Measurements from ENCODE around the gene SKIDA1. TPM values are rescaled to one million over a fixed set of nuclear protein-coding genes. Genes with fewer than 3 reads are reported as not detected.
A peak's percentile ranks its signal among the peaks of the same experiment; 100 is the strongest.

SKIDA1 gene
- total RNA-seq, 2 experiments from 2014 or later = 0.25 to 0.38 TPM

- no peak for DNase-seq
- Mint-ChIP-seq H3K27me3 (peaks cover 61% of the 10 kb centered on the region), H3K36me3 (ENCODE audit: low read depth) (no peaks in the 10 kb centered on the region), H3K4me3 (peak overlapping the region; percentile 70), H3K9me3 (no peaks in the 10 kb centered on the region), H3K4me1 (peaks cover 24% of the 10 kb centered on the region), H3K27ac (no peak overlapping the region)
- POLR2A ChIA-PET = interaction anchor here (1.1 kb wide), 1 partner anchor 509 kb away, joined by 3 read pairs; the partner anchor contains the start of gene DNAJC1
- CTCF ChIA-PET = interaction anchor here (0.5 to 2.7 kb wide), 5 partner anchors 17 to 1495 kb away, joined by 3 to 8 read pairs (median 5); no protein-coding TSS in a partner anchor
These were observed 31.1 kb downstream of the SKIDA1 start for GRCh38 chr10:21494191-21495001.

- DNase-seq = no peak
- no peak overlapping the region for H3K27ac Mint-ChIP-seq
- peaks cover 55% of the 10 kb centered on the region for H3K27me3 Mint-ChIP-seq
- POLR2A ChIA-PET = no interaction called here
- no peaks in the 10 kb centered on the region for H3K9me3 Mint-ChIP-seq
- peaks cover 24% of the 10 kb centered on the region for H3K4me1 Mint-ChIP-seq
- CTCF ChIA-PET = interaction anchor here (1.1 to 2.7 kb wide), 2 partner anchors 214 to 500 kb away, joined by 4 to 8 read pairs; no protein-coding TSS in a partner anchor
- no peaks in the 10 kb centered on the region for H3K36me3 Mint-ChIP-seq (ENCODE audit: low read depth)
- H3K4me3 Mint-ChIP-seq = peak overlapping the region; percentile 62
These were observed 31.7 kb downstream of the SKIDA1 start for GRCh38 chr10:21493784-21494183.

DNA sequence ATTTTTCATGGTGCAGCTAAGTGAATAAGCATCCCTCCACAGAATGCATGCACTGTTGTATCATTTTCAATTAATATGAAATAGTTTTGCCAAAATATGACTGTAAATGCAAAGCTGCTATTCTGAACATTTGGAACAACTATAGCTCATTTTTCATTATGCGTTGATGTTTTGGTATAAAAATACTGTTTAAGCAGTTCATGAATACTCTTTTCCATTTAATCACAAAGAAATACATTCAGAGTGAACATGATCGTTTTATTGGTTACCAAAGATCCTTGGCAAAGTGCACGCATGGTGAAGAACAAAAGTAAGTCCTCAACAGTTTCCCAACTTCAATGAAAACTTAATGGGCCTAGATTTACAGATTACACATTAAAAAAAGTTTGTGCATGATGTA is 33.1 kb downstream of the SKIDA1 start:
- Mint-ChIP-seq H3K36me3 (ENCODE audit: low read depth) (no peaks in the 10 kb centered on the region), H3K27ac (no peak overlapping the region), H3K4me1 (peaks cover 18% of the 10 kb centered on the region), H3K4me3 (no peak overlapping the region), H3K9me3 (no peaks in the 10 kb centered on the region), H3K27me3 (peaks cover 45% of the 10 kb centered on the region)
- ChIA-PET CTCF (no interaction called here), POLR2A (no interaction called here)
- no peak for DNase-seq

GRCh38 chr10:21490711-21491105 is 34.8 kb downstream of the SKIDA1 start:
- no peak for DNase-seq
- ChIA-PET CTCF (no interaction called here), POLR2A (no interaction called here)
- peaks cover 14% of the 10 kb centered on the region for H3K4me1 Mint-ChIP-seq
- no peak overlapping the region for H3K4me3 Mint-ChIP-seq
- H3K36me3 Mint-ChIP-seq (ENCODE audit: low read depth) = no peaks in the 10 kb centered on the region
- no peak overlapping the region for H3K27ac Mint-ChIP-seq
- H3K27me3 Mint-ChIP-seq = peaks cover 41% of the 10 kb centered on the region
- no peaks in the 10 kb centered on the region for H3K9me3 Mint-ChIP-seq

- DNase-seq = no peak
- Mint-ChIP-seq H3K36me3 (ENCODE audit: low read depth) (no peaks in the 10 kb centered on the region), H3K27me3 (peaks cover 37% of the 10 kb centered on the region), H3K9me3 (no peaks in the 10 kb centered on the region), H3K4me3 (no peak overlapping the region), H3K27ac (no peak overlapping the region), H3K4me1 (peaks cover 10% of the 10 kb centered on the region)
- POLR2A ChIA-PET = no interaction called here
- CTCF ChIA-PET = interaction anchor here (0.6 to 0.7 kb wide), 2 partner anchors 414 to 1499 kb away, joined by 3 to 4 read pairs; no protein-coding TSS in a partner anchor
These were observed 35.3 kb downstream of the SKIDA1 start for GRCh38 chr10:21490028-21490710.

- CTCF ChIA-PET = no interaction called here
- H3K4me3 Mint-ChIP-seq = no peak overlapping the region
- H3K9me3 Mint-ChIP-seq = no peaks in the 10 kb centered on the region
- H3K27ac Mint-ChIP-seq = no peak overlapping the region
- no peaks in the 10 kb centered on the region for H3K36me3 Mint-ChIP-seq (ENCODE audit: low read depth)
- peaks cover 31% of the 10 kb centered on the region for H3K27me3 Mint-ChIP-seq
- POLR2A ChIA-PET = no interaction called here
- H3K4me1 Mint-ChIP-seq = peaks cover 4% of the 10 kb centered on the region
- no peak for DNase-seq
These were observed 36.5 kb downstream of the SKIDA1 start for GRCh38 chr10:21488957-21489446.

DNA sequence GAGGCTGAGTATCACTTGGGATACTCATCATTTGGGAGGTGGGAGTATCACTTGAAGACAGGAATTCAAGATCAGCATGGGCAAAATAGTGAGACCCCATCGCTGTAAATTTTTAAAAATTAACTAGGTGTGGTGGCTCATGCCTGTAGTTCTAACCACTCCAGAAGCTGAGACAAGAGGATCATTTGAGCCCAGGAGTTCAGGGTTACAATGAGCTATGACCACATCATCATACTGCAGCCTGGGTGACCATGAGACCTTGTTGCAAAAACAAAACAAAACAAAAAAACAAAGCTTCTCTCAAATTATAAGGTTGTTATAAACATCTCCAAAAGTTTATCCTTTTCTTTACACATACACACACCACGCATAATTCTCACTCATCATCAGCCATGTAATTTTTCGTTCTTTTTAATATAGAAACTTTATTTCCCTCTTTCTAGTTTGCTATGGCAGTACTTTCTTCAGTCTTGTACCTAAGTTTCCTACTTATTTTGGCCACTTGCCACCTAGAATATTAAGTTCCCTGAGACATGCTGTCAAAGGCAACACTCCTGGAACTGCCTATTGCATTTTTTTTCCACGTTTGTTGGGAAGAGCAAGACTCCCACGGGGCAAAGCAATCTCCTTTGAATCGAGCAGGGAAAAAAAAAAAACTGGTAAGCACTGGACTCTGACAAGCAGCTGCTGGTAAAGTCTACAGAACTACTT is 37.1 kb downstream of the SKIDA1 start:
- no peaks in the 10 kb centered on the region for H3K4me1 Mint-ChIP-seq
- H3K27ac Mint-ChIP-seq = no peak overlapping the region
- no peak overlapping the region for H3K4me3 Mint-ChIP-seq
- CTCF ChIA-PET = no interaction called here
- POLR2A ChIA-PET = no interaction called here
- H3K27me3 Mint-ChIP-seq = peaks cover 26% of the 10 kb centered on the region
- no peaks in the 10 kb centered on the region for H3K9me3 Mint-ChIP-seq
- DNase-seq = no peak
- no peaks in the 10 kb centered on the region for H3K36me3 Mint-ChIP-seq (ENCODE audit: low read depth)

DNA sequence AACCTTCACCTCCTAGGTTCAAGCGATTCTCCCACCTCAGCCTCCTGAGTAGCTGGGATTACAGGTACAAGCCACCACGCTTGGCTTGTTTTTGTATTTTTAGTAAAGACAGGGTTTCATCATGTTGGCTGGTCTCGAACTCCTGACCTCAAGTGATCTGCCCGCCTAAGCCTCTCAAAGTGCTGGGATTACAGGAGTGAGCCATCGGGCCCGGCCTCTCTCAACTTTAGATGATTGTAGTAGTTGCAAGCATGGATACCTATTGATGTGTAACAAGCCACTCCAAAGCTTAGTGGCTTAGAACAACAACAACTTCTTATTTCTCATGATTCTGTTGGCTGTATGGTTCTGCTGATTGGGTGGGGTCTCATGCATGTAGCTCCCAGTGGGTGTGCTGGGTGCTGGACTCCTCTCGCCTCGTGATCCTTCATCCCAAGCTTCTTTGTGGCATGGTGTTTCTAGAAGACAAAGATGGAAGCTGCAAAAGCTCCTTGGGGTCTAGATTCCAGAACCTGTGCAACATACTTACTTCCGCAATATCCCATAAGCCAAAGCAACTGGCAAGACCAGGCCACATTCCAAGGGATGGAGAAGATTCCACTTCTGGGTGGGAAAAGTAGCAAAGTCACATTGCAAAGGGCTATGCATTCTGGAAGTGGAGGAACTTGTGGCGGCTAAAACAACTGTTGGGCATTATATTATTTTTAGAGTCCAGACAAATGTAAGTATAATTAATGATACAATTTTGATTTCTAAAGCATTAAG is 37.9 kb downstream of the SKIDA1 start:
- H3K9me3 Mint-ChIP-seq = no peaks in the 10 kb centered on the region
- no peak overlapping the region for H3K4me3 Mint-ChIP-seq
- ChIA-PET CTCF (no interaction called here), POLR2A (no interaction called here)
- no peaks in the 10 kb centered on the region for H3K36me3 Mint-ChIP-seq (ENCODE audit: low read depth)
- no peak for DNase-seq
- H3K27ac Mint-ChIP-seq = no peak overlapping the region
- H3K4me1 Mint-ChIP-seq = no peaks in the 10 kb centered on the region
- peaks cover 21% of the 10 kb centered on the region for H3K27me3 Mint-ChIP-seq

- no peaks in the 10 kb centered on the region for H3K9me3 Mint-ChIP-seq
- H3K27me3 Mint-ChIP-seq = peaks cover 1% of the 10 kb centered on the region
- no peak overlapping the region for H3K27ac Mint-ChIP-seq
- no peak overlapping the region for H3K4me3 Mint-ChIP-seq
- ChIA-PET POLR2A (no interaction called here), CTCF (no interaction called here)
- H3K36me3 Mint-ChIP-seq (ENCODE audit: low read depth) = no peaks in the 10 kb centered on the region
- H3K4me1 Mint-ChIP-seq = no peaks in the 10 kb centered on the region
- DNase-seq = no peak
These were observed 42.7 kb downstream of the SKIDA1 start for GRCh38 chr10:21482821-21483220.

GRCh38 chr10:21481407-21481806 is 44.1 kb downstream of the SKIDA1 start:
- CTCF ChIA-PET = no interaction called here
- POLR2A ChIA-PET = no interaction called here
- H3K36me3 Mint-ChIP-seq (ENCODE audit: low read depth) = no peaks in the 10 kb centered on the region
- peaks cover 1% of the 10 kb centered on the region for H3K27me3 Mint-ChIP-seq
- H3K4me1 Mint-ChIP-seq = no peaks in the 10 kb centered on the region
- H3K9me3 Mint-ChIP-seq = no peaks in the 10 kb centered on the region
- no peak for DNase-seq
- H3K4me3 Mint-ChIP-seq = no peak overlapping the region
- H3K27ac Mint-ChIP-seq = no peak overlapping the region

- POLR2A ChIA-PET = no interaction called here
- CTCF ChIA-PET = no interaction called here
These were observed 45.7 kb downstream of the SKIDA1 start for GRCh38 chr10:21479570-21480315.

DNA sequence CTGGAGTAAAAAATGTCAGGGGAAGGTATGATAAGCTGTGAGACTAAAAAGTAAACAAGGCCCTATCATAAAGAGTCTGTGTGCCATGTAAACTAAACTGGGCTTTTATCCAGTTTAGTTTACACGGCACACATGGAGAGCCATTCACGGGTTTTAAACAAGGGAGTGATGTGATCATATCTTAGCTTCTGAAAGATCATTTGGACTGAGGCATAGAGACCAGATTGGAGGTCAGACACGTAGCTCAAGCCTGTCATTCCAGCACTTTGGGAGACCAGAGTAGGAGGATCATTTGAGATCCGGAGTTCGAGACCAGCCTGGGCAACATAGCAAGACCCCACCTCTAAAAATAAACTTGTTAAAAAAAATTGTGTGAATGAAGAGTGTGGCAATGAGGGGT is 50.1 kb downstream of the SKIDA1 start:
- no peaks in the 10 kb centered on the region for H3K36me3 Mint-ChIP-seq (ENCODE audit: low read depth)
- no peaks in the 10 kb centered on the region for H3K4me1 Mint-ChIP-seq
- no peak overlapping the region for H3K27ac Mint-ChIP-seq
- POLR2A ChIA-PET = no interaction called here
- H3K27me3 Mint-ChIP-seq = peaks cover 1% of the 10 kb centered on the region
- no peak overlapping the region for H3K4me3 Mint-ChIP-seq
- no peaks in the 10 kb centered on the region for H3K9me3 Mint-ChIP-seq
- CTCF ChIA-PET = no interaction called here
- DNase-seq = no peak

More at GRCh38 chr10:21479570-21480315, 45.7 kb downstream of the SKIDA1 start:
- no peak for DNase-seq
- Mint-ChIP-seq H3K4me3 (no peak overlapping the region), H3K36me3 (ENCODE audit: low read depth) (no peaks in the 10 kb centered on the region), H3K27ac (no peak overlapping the region), H3K9me3 (no peaks in the 10 kb centered on the region), H3K4me1 (no peaks in the 10 kb centered on the region), H3K27me3 (peaks cover 1% of the 10 kb centered on the region)

Data from activated CD4-positive, alpha-beta memory T cell treated with anti-CD3 and anti-CD28 coated beads, Interleukin-2, amount 10 ng/mL, durations not matched to agents 7 days and 5 days (primary cell).